ENCODE results near the gene ANK3.

Gene ANK3

GRCh38 chr10:60394446-60394845 is 4.8 kb upstream of the ANK3 start:
- TF ChIP-seq REST (IDR thresholded peaks at IDR 0.05; ENCODE audit: insufficient read depth in 1 of 2, low read depth in 2 of 2, low read length in 2 of 2) (no peak), FOXP2 (optimal IDR thresholded peaks at IDR 0.05; ENCODE audit: borderline replicate concordance, extremely low read depth, extremely low read length, insufficient read depth) (no peak), SIN3A (IDR thresholded peaks at IDR 0.05; ENCODE audit: borderline replicate concordance, insufficient read depth, low read length) (no peak), POLR2AphosphoS5 (IDR thresholded peaks at IDR 0.05; ENCODE audit: low read depth, low read length) (no peak), TAF1 (IDR thresholded peaks at IDR 0.05; ENCODE audit: borderline replicate concordance, insufficient read depth, low read length) (no peak)

GRCh38 chr10:60390224-60390626 is 550 bp upstream of the ANK3 start:
- TF ChIP-seq POLR2AphosphoS5 (IDR thresholded peaks at IDR 0.05; ENCODE audit: low read depth, low read length) = no peak
- no peak for TF ChIP-seq SIN3A (IDR thresholded peaks at IDR 0.05; ENCODE audit: borderline replicate concordance, insufficient read depth, low read length)
- no peak for TF ChIP-seq REST (IDR thresholded peaks at IDR 0.05; ENCODE audit: insufficient read depth in 1 of 2, low read depth in 2 of 2, low read length in 2 of 2)
- TF ChIP-seq TAF1 (IDR thresholded peaks at IDR 0.05; ENCODE audit: borderline replicate concordance, insufficient read depth, low read length) = no peak
- no peak for TF ChIP-seq FOXP2 (optimal IDR thresholded peaks at IDR 0.05; ENCODE audit: borderline replicate concordance, extremely low read depth, extremely low read length, insufficient read depth)

GRCh38 chr10:60388709-60389301 is 870 bp downstream of the ANK3 start:
- TF ChIP-seq SIN3A (IDR thresholded peaks at IDR 0.05; ENCODE audit: borderline replicate concordance, insufficient read depth, low read length) (no peak), REST (IDR thresholded peaks at IDR 0.05; ENCODE audit: insufficient read depth in 1 of 2, low read depth in 2 of 2, low read length in 2 of 2) (no peak), POLR2AphosphoS5 (IDR thresholded peaks at IDR 0.05; ENCODE audit: low read depth, low read length) (no peak), TAF1 (IDR thresholded peaks at IDR 0.05; ENCODE audit: borderline replicate concordance, insufficient read depth, low read length) (no peak), FOXP2 (optimal IDR thresholded peaks at IDR 0.05; ENCODE audit: borderline replicate concordance, extremely low read depth, extremely low read length, insufficient read depth) (no peak)

- no peak for TF ChIP-seq REST (IDR thresholded peaks at IDR 0.05; ENCODE audit: insufficient read depth in 1 of 2, low read depth in 2 of 2, low read length in 2 of 2)
- no peak for TF ChIP-seq POLR2AphosphoS5 (IDR thresholded peaks at IDR 0.05; ENCODE audit: low read depth, low read length)
- TF ChIP-seq SIN3A (IDR thresholded peaks at IDR 0.05; ENCODE audit: borderline replicate concordance, insufficient read depth, low read length) = no peak
- TF ChIP-seq TAF1 (IDR thresholded peaks at IDR 0.05; ENCODE audit: borderline replicate concordance, insufficient read depth, low read length) = no peak
- no peak for TF ChIP-seq FOXP2 (optimal IDR thresholded peaks at IDR 0.05; ENCODE audit: borderline replicate concordance, extremely low read depth, extremely low read length, insufficient read depth)
Measured at GRCh38 chr10:60388116-60388625, 1.5 kb downstream of the ANK3 start.
